ENCODE data around the gene ABCC4.

DNA sequence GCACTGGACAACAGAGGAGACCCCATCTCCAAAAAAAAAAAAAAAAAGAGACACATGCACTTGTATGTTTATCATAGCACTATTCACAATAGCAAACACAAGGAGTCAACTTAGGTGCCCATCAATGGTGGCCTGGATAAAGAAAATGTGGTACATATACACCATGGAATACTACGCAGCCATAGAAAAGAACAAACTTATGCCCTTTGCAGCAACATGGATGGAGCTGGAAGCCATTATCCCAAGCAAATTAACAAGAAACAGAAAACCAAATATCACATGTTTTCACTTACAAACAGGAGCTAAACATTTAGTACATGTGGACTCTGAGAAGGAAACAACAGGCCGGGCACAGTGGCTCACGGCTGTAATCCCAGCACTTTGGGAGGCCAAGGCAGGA, 155.7 kb downstream of the ABCC4 start:
- TF ChIP-seq, protein P1, sequence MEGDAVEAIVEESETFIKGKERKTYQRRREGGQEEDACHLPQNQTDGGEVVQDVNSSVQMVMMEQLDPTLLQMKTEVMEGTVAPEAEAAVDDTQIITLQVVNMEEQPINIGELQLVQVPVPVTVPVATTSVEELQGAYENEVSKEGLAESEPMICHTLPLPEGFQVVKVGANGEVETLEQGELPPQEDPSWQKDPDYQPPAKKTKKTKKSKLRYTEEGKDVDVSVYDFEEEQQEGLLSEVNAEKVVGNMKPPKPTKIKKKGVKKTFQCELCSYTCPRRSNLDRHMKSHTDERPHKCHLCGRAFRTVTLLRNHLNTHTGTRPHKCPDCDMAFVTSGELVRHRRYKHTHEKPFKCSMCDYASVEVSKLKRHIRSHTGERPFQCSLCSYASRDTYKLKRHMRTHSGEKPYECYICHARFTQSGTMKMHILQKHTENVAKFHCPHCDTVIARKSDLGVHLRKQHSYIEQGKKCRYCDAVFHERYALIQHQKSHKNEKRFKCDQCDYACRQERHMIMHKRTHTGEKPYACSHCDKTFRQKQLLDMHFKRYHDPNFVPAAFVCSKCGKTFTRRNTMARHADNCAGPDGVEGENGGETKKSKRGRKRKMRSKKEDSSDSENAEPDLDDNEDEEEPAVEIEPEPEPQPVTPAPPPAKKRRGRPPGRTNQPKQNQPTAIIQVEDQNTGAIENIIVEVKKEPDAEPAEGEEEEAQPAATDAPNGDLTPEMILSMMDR (IDR thresholded peaks at IDR 0.05): no peak
- no peak for TF ChIP-seq POLR2A (IDR thresholded peaks at IDR 0.05)
